ENCODE results near the gene SYNJ1. TPM values are rescaled to one million over a fixed set of nuclear protein-coding genes. Genes with fewer than 3 reads are reported as not detected.
A peak's percentile ranks its signal among the peaks of the same experiment; 100 is the strongest.

SYNJ1 gene
- total and polyA plus RNA-seq, 10 of the 15 experiments (the other 5 are each of a cell fraction or from before 2014, with no cell fraction given), result 1.2 to 7.0 (median 3.5) TPM

GRCh38 chr21:32613436-32614043 lies 114.3 kb downstream of the SYNJ1 start:
- DNase-seq (ENCODE audit: low read depth, low spot score) (no peak), ATAC-seq (no peak), FAIRE-seq (no peak)
- CTCF ChIA-PET, result interaction anchor here (1.0 to 5.6 kb wide), 2 partner anchors 13 to 43 kb away, joined by 4 to 50 read pairs; no protein-coding TSS in a partner anchor
- H3K9ac ChIP-seq (ENCODE audit: control insufficient read depth, insufficient read depth, low read length), result no peak overlapping the region
- H3K9me3 ChIP-seq (replicated peaks; ENCODE audit: control insufficient read depth, insufficient read depth, low read length), result no peaks in the 10 kb centered on the region; the same call in 2 of the 3 replicates
- POLR2A ChIA-PET, result no interaction called here
- SMC1A ChIA-PET (ENCODE audit: uncharacterized antibody, unreplicated experiment), result no interaction called here
- H3K4me2 ChIP-seq (ENCODE audit: control insufficient read depth, insufficient read depth), result peak overlapping the region; percentile 87
- H4K20me1 ChIP-seq (ENCODE audit: control insufficient read depth, insufficient read depth), result no peaks in the 10 kb centered on the region
- no peaks in the 10 kb centered on the region for H3K27me3 ChIP-seq (replicated peaks in 1 of 2; ENCODE audit: control insufficient read depth in 2 of 2, insufficient read depth in 2 of 2, low read length in 1 of 2)
- H3K27ac ChIP-seq (ENCODE audit: control insufficient read depth, insufficient read depth), result no peak overlapping the region
- BruUV-seq (replicated peaks), result no TSS peak
- peak overlapping the region; percentile 90 for H3K4me3 ChIP-seq
- 90% methylated on average over 16 of the region's 16 CpGs for WGBS (ENCODE audit: insufficient coverage, insufficient replicate concordance, low lambda C conversion rate, missing lambda C conversion rate)
- H2AFZ ChIP-seq (ENCODE audit: control insufficient read depth, low read depth, low read length), result no peak overlapping the region; the same call in 1 of the 2 replicates
- H3K36me3 ChIP-seq (ENCODE audit: control insufficient read depth in 2 of 2, insufficient read depth in 2 of 2, low read length in 1 of 2), result peaks cover 2 to 3% of the 10 kb centered on the region in 2 experiments; a peak in 2 of 4 replicates
- intact Hi-C loops (cut with micrococcal nuclease; ENCODE audit: unreplicated experiment) (loop anchor here (2.0 kb wide), 1 partner anchor 157 kb away; the partner anchor contains the start of gene PAXBP1), in situ Hi-C loops (cut with MboI) (no loop called here)
- H3K79me2 ChIP-seq (ENCODE audit: control insufficient read depth, insufficient read depth, low read length), result peaks cover 5% of the 10 kb centered on the region
- RAD21 ChIA-PET (ENCODE audit: unreplicated experiment), result interaction anchor here (1.7 kb wide), 1 partner anchor 13 kb away, joined by 9 read pairs; no protein-coding TSS in a partner anchor
- H3K4me1 ChIP-seq (ENCODE audit: control insufficient read depth, insufficient read depth, low read length), result no peaks in the 10 kb centered on the region
- TF ChIP-seq TCF7 (IDR thresholded peaks at IDR 0.05; ENCODE audit: borderline replicate concordance) (no peak), MTA3 (IDR thresholded peaks at IDR 0.05; ENCODE audit: borderline replicate concordance, low read length) (no peak), TCF12 (IDR thresholded peaks at IDR 0.05; ENCODE audit: low read depth, low read length) (no peak), STAT3 (IDR thresholded peaks at IDR 0.05; ENCODE audit: low read depth, low read length) (no peak), MTA2 (IDR thresholded peaks at IDR 0.05; ENCODE audit: low read depth) (no peak), USF1 (IDR thresholded peaks at IDR 0.05; ENCODE audit: borderline replicate concordance, extremely low read length, insufficient read depth, low read depth, low read length) (no peak), SMAD5 (IDR thresholded peaks at IDR 0.05; ENCODE audit: low read depth) (no peak), GATAD2B (conservative IDR thresholded peaks at IDR 0.05; ENCODE audit: low read depth) (no peak), EP300 (IDR thresholded peaks at IDR 0.05; ENCODE audit: borderline replicate concordance in 1 of 2, control insufficient read depth in 1 of 2, low read depth in 2 of 2, low read length in 2 of 2) (no peak), BCL11A (IDR thresholded peaks at IDR 0.05; ENCODE audit: low read depth, low read length) (no peak), CBX3 (IDR thresholded peaks at IDR 0.05; ENCODE audit: borderline replicate concordance, low read depth) (no peak), PBX3 (IDR thresholded peaks at IDR 0.05; ENCODE audit: insufficient replicate concordance, low read depth, low read length) (no peak), CEBPZ (IDR thresholded peaks at IDR 0.05; ENCODE audit: low read depth, low read length) (no peak), CHD2 (IDR thresholded peaks at IDR 0.05; ENCODE audit: borderline replicate concordance, low read depth, low read length) (no peak)
